Heart right ventricle (tissue), 16 donors: ENCODE results near the gene PCGF1. TPM values are rescaled to one million over a fixed set of nuclear protein-coding genes. Genes with fewer than 3 reads are reported as not detected.

ENCODE experiments used
- ATAC-seq, 8 donors: fragments of 200-7000 bp; cut with Tn5 transposase; one replicate each; pipeline ENCODE4 v1.9.1; 2020; ENCODE audit warnings: mild to moderate bottlenecking in 8 of 8, moderate library complexity in 8 of 8, moderate number of reproducible peaks in 1 of 8
- DNase-seq, 2 donors: peaks; one replicate each; pipeline ENCODE4 v3.0.0-alpha.2; 2020
- H3K27ac ChIP-seq, 10 donors: fragments of 200-600 bp; sonication (generic) in 2 of 10; one replicate each; pipeline versions ENCODE4 v1.5.0 to v1.8.0; 2020 to 2022; ENCODE audit warnings: mild to moderate bottlenecking in 3 of 10
- H3K27me3 ChIP-seq, 7 donors: fragments of 200-600 bp; one replicate each; pipeline ENCODE4 v1.8.0; 2021 to 2022; ENCODE audit warnings: mild to moderate bottlenecking in 2 of 7
- H3K36me3 ChIP-seq, 9 donors: fragments of 200-600 bp; sonication (generic) in 1 of 9; one replicate each; pipeline versions ENCODE4 v1.5.0 to v1.8.0; 2020 to 2022; ENCODE audit warnings: mild to moderate bottlenecking in 2 of 9
- H3K4me1 ChIP-seq, 9 donors: fragments of 200-600 bp; sonication (generic) in 1 of 9; one replicate each; pipeline versions ENCODE4 v1.5.0 to v1.8.0; 2020 to 2022; ENCODE audit warnings: mild to moderate bottlenecking in 4 of 9
- H3K4me3 ChIP-seq, 10 donors: fragments of 200-600 bp; sonication (generic) in 2 of 10; one replicate each; pipeline versions ENCODE4 v1.5.0 to v1.8.0; 2020 to 2022; ENCODE audit warnings: mild to moderate bottlenecking in 7 of 10, moderate library complexity in 2 of 10
- H3K9me3 ChIP-seq, 11 donors: fragments of 200-600 bp in 10 of 11; sonication (generic) in 2 of 11; one replicate each; pipeline versions ENCODE4 v1.5.0 to v1.8.0; 2013 to 2022; ENCODE audit warnings: mild to moderate bottlenecking in 2 of 11, control low read depth in 1 of 11, moderate library complexity in 1 of 11
- CTCF ChIP-seq, 9 donors: fragments of 200-600 bp; sonication (generic) in 2 of 9; IDR thresholded peaks; one replicate each; pipeline versions ENCODE4 v1.5.0 to v1.8.0; 2021 to 2022; ENCODE audit warnings: antibody characterized with exemption in 9 of 9, mild to moderate bottlenecking in 5 of 9, moderate library complexity in 1 of 9
- WGBS, 2 donors: extraction: QIAGEN DNeasy Blood & Tissue Kit; methylation state at CpG; one replicate each; pipeline ENCODE4 v1.1.7; 2013; ENCODE audit warnings: inconsistent platforms in 1 of 2; 5-methylcytosine and 5-hydroxymethylcytosine counted together
- intact Hi-C, 10 donors: fragments of 100-400 bp; cut with DNase I; formaldehyde crosslinking; loops; one replicate each; pipeline versions ENCODE4 v1.11.1 to v1.14.2; 2022
- polyA plus RNA-seq, 2 donors: library from polyadenylated mRNA; stranded (reverse); fragments of 200-250 nt; gene quantifications; one replicate each; pipeline ENCODE4 v1.2.3, GENCODE V29; 2013
- total RNA-seq, 10 donors: library from RNA; stranded (reverse); fragmentation: NEBNext Ultra II Directional in 3 of 10; extraction: Animal tissue kit (Norgen Biotek cat#: 25700) in 3 of 10; gene quantifications; one replicate each; pipeline versions ENCODE4 v1.2.1 to v1.2.4, GENCODE V29; 2021 to 2023
- donor health status: Arrhythmogenic right ventricular cardiomyopathy.
- donor health status: ischemic (EF 13 %, LVEDD 7.1; RV severe dilation, severe dysfunction).
- donor health status: healthy with polysubstance abuse.
- donor health status: DM: no; HTN: yes; CAD: no.
- donor health status: DM: no; HTN: no; CAD: no.
- donor health status: ischemic (EF 25% LVEDD 6.9; RV normal size, moderate dysfunction).
- donor health status: ischemic (EF 25% LVEDD 5.7; RV mildly dilated, moderate dysfunction).
- donor health status: healthy.
- donor health status: DM: yes; HTN: yes; CAD: no.
- donor health status: Ischemic cardiomyopathy.
- donor health status: ischemic (EF 35%, LVEDD 5.7; RV mildly dilated, moderate dysfunction).
- donor health status: nonischemic (EF 11% LVEDD 7.7; RV severe dilation, severe dysfunction).
- donor health status: DM: yes; HTN: yes; CAD: no.
- donor health status: PGD.
- donor health status: ischemic (EF 29% LVEDD 5.4; RV normal size, mild dysfunction).
- donor health status: nonischemic (EF 23%, LVEDD 6.1; RV moderate dilation, normal function).

PCGF1 gene
- total and polyA plus RNA-seq, 12 donors: 10.7 to 27.7 (median 16.0) TPM

- Histone ChIP-seq H3K27me3 (peaks cover 51 to 100% (median 100%) of the 10 kb centered on the region in 7 donors), H3K9me3 (no peaks in the 10 kb centered on the region), H3K4me1 (peaks cover 8 to 34% (median 29%) of the 10 kb centered on the region in 9 donors), H3K27ac (no peak overlapping the region), H3K4me3 (peak overlapping the region; percentile 10 to 52 (median 44)), H3K36me3 (no peaks in the 10 kb centered on the region)
- ATAC-seq: peak in 2 of 8 donors; percentile 9 to 15
- 4 to 6% methylated on average over 60 of the region's 60 CpGs for WGBS, 2 donors
- no peak for TF ChIP-seq CTCF (IDR thresholded peaks at IDR 0.05)
- intact Hi-C loops: no loop called here
- no peak for DNase-seq
Observed at GRCh38 chr2:74515271-74515980, 7.9 kb upstream of the PCGF1 start.

GRCh38 chr2:74514368-74515270, 7.1 kb upstream of the PCGF1 start, which contains the start of gene TLX2:
Gene TLX2, plus strand, starts transcription at chr2:74514450. Its CDS starts 357 bp downstream, at chr2:74514807.
- Histone ChIP-seq H3K27me3 (peaks cover 51 to 100% (median 100%) of the 10 kb centered on the region in 7 donors), H3K9me3 (no peaks in the 10 kb centered on the region), H3K36me3 (no peaks in the 10 kb centered on the region), H3K4me1 (peaks cover 8 to 34% (median 29%) of the 10 kb centered on the region in 9 donors), H3K4me3 (peak within 1 kb of the TSS in 3 of 10 donors; percentile 14 to 51 (median 24)), H3K27ac (no peak within 1 kb of the TSS)
- ATAC-seq (peak in 1 of 8 donors; percentile 5), DNase-seq (no peak)
- 2 to 4% methylated on average over 67 to 82 of the region's 82 CpGs for WGBS, 2 donors
- TF ChIP-seq CTCF (IDR thresholded peaks at IDR 0.05): no peak
- intact Hi-C loops: no loop called here

GRCh38 chr2:74513605-74514367, 6.3 kb upstream of the PCGF1 start:
- intact Hi-C loops: no loop called here
- Histone ChIP-seq H3K36me3 (no peaks in the 10 kb centered on the region), H3K4me3 (peak overlapping the region in 2 of 10 donors; percentile 14 to 24), H3K4me1 (peaks cover 8 to 34% (median 29%) of the 10 kb centered on the region in 9 donors), H3K27me3 (peaks cover 46 to 100% (median 93%) of the 10 kb centered on the region in 7 donors), H3K27ac (no peak overlapping the region), H3K9me3 (no peaks in the 10 kb centered on the region)
- 2 to 6% methylated on average over 51 to 52 of the region's 52 CpGs for WGBS, 2 donors
- ATAC-seq (no peak), DNase-seq (no peak)
- TF ChIP-seq CTCF (IDR thresholded peaks at IDR 0.05): no peak
